K562 (cell line): ENCODE results near the gene TUT7. TPM values are rescaled to one million over a fixed set of nuclear protein-coding genes. Genes with fewer than 3 reads are reported as not detected.

ENCODE experiments used
- ATAC-seq: fragments of 200-7000 bp; cut with Tn5 transposase; 3 replicates; pipeline ENCODE4 v1.9.1; 2020; ENCODE audit warnings: moderate library complexity
- BruUV-seq: library from RNA; stranded (reverse); fragments of 400-500 nt; replicated peaks from 2 replicates; lab custom pipeline; 2021; lab: Mats Ljungman, UMichigan
- CTCF ChIA-PET: fragments of 300-600 bp; formaldehyde crosslinking; extraction: SDS; loops from one replicate; lab custom pipeline; 2021; ENCODE audit warnings: low intra/inter-chr PET ratio; lab: Yijun Ruan, JAX
- POLR2A ChIA-PET: fragments of 300-600, 350-650 bp; sonication (Branson Sonifier 250); formaldehyde crosslinking; extraction: SDS; loops from one replicate; lab custom pipeline; 2021; ENCODE audit warnings: antibody characterized with exemption, inconsistent platforms; lab: Yijun Ruan, JAX
- DNase-seq, 4 experiments: peaks; one replicate each; pipeline versions ENCODE4 v3.0.0 to v3.0.0-alpha.2; 2011 to 2018; ENCODE audit warnings: low spot score in 3 of 4, mixed read lengths in 3 of 4; ENCODE audit errors: extremely low read depth in 1 of 4
- FAIRE-seq: peaks from 2 replicates; lab custom pipeline; 2011; peaks lifted over from hg19 to GRCh38; lab: Jason Lieb, UNC
- H2AFZ ChIP-seq: 2 replicates; pipeline ENCODE4 v1.6.0; 2011; ENCODE audit warnings: low read depth, low read length, control low read depth, inconsistent platforms
- H3K27ac ChIP-seq: fragments of 200-600 bp; 3 replicates; pipeline ENCODE4 v1.8.0; 2011; ENCODE audit warnings: low read depth, mild to moderate bottlenecking, control low read depth, inconsistent platforms, low read length, moderate library complexity, mixed read lengths; ENCODE audit errors: extremely low read depth
- H3K27me3 ChIP-seq, 2 experiments: fragments of 300-600 bp in 1 of 2; 2 replicates in 1 of 2; 3 replicates in 1 of 2; pipeline versions ENCODE4 v1.6.0 to v1.8.0; 2011; ENCODE audit warnings: inconsistent platforms in 2 of 2, low read length in 2 of 2, mild to moderate bottlenecking in 1 of 2, mixed read lengths in 1 of 2, moderate library complexity in 1 of 2; ENCODE audit not compliant: control insufficient read depth in 2 of 2, insufficient read depth in 2 of 2
- H3K36me3 ChIP-seq: fragments of 300-600 bp; 3 replicates; pipeline ENCODE4 v1.8.0; 2011; ENCODE audit warnings: mild to moderate bottlenecking, low read length, inconsistent platforms; ENCODE audit not compliant: control insufficient read depth, insufficient read depth
- H3K4me1 ChIP-seq, 2 experiments: fragments of 200-600 bp in 1 of 2; replicated peaks in 1 of 2; 2 replicates in 1 of 2; 3 replicates in 1 of 2; pipeline versions ENCODE4 v1.5.1 to v1.8.0; 2011; ENCODE audit warnings: inconsistent platforms in 2 of 2, low read length in 2 of 2, mild to moderate bottlenecking in 1 of 2, mixed read lengths in 1 of 2, moderate library complexity in 1 of 2; ENCODE audit not compliant: control insufficient read depth in 2 of 2, insufficient read depth in 2 of 2
- H3K4me2 ChIP-seq: 2 replicates; pipeline ENCODE4 v1.6.1; 2011; ENCODE audit warnings: low read length, control low read depth, inconsistent platforms, mixed read lengths; ENCODE audit not compliant: insufficient read depth
- H3K4me3 ChIP-seq: fragments of 200-600 bp; sonication (generic), shearing (Covaris generic); 2 replicates; pipeline ENCODE4 v1.5.1; 2016; ENCODE audit warnings: control low read depth, inconsistent platforms
- H3K79me2 ChIP-seq: fragments of 200-600 bp; 3 replicates; pipeline ENCODE4 v1.8.0; 2011; ENCODE audit warnings: low read length, inconsistent platforms; ENCODE audit not compliant: control insufficient read depth, insufficient read depth
- H3K9ac ChIP-seq, 2 experiments: 2 replicates each; pipeline versions ENCODE4 v1.6.0 to v1.6.1; 2011; ENCODE audit warnings: low read depth in 2 of 2, low read length in 2 of 2, control low read depth in 1 of 2, inconsistent platforms in 1 of 2, mild to moderate bottlenecking in 1 of 2, mixed read lengths in 1 of 2; ENCODE audit not compliant: insufficient read depth in 1 of 2
- H3K9me1 ChIP-seq: one replicate; pipeline ENCODE4 v1.6.0; 2011; ENCODE audit warnings: inconsistent platforms, mild to moderate bottlenecking, low read length, moderate library complexity; ENCODE audit not compliant: control insufficient read depth, insufficient read depth
- H3K9me3 ChIP-seq: replicated peaks from 2 replicates; pipeline ENCODE4 v1.5.1; 2011; ENCODE audit warnings: low read depth, low read length, inconsistent platforms; ENCODE audit not compliant: control insufficient read depth, insufficient read depth
- H4K20me1 ChIP-seq: replicated peaks from 2 replicates; pipeline ENCODE4 v1.6.1; 2011; ENCODE audit warnings: low read length, inconsistent platforms, mixed read lengths; ENCODE audit not compliant: control insufficient read depth, insufficient read depth
- BRCA1 ChIP-seq, 2 experiments: fragments of 450-650 bp in 1 of 2; sonication (generic) in 1 of 2; formaldehyde crosslinking in 1 of 2; IDR thresholded peaks; 2 replicates each; pipeline versions ENCODE4 v1.5.0 to v1.6.1; 2017 to 2020; ENCODE audit warnings: mild to moderate bottlenecking in 1 of 2, missing genetic modification reagents in 1 of 2
- ELF2 ChIP-seq: fragments of 250-450 bp; sonication (Bioruptor Pico); IDR thresholded peaks from 2 replicates; pipeline ENCODE4 v1.5.0; 2021; ENCODE audit warnings: mild to moderate bottlenecking
- HNRNPK ChIP-seq: fragments of 200-400 bp; formaldehyde crosslinking; IDR thresholded peaks from one replicate; pipeline ENCODE4 v1.6.1; 2018; ENCODE audit warnings: mild to moderate bottlenecking, low read depth, low read length; ENCODE audit not compliant: poor library complexity, severe bottlenecking
- PYGO2 ChIP-seq: fragments of 450-650 bp; IDR thresholded peaks from 2 replicates; pipeline ENCODE4 v1.6.1; 2016; ENCODE audit warnings: mild to moderate bottlenecking, missing genetic modification characterization, moderate library complexity, missing compliant biosample characterization
- SMARCA4 ChIP-seq: fragments of 450-650 bp; IDR thresholded peaks from 2 replicates; pipeline ENCODE4 v1.6.1; 2016
- SP2 ChIP-seq: IDR thresholded peaks from 2 replicates; pipeline ENCODE4 v1.6.1; 2011; ENCODE audit warnings: mild to moderate bottlenecking, low read depth, low read length, moderate library complexity; ENCODE audit not compliant: poor library complexity, severe bottlenecking; ENCODE audit errors: extremely low read depth
- STAT5A ChIP-seq: IDR thresholded peaks from 2 replicates; pipeline ENCODE4 v1.6.1; 2012; ENCODE audit warnings: low read length, inconsistent platforms, borderline replicate concordance
- WGBS: fragments of 100-300 bp; shearing (Covaris generic); methylation state at CpG from one replicate; pipeline ENCODE4 v1.1.6; 2016; ENCODE audit warnings: low coverage, mixed read lengths; ENCODE audit not compliant: insufficient coverage; ENCODE audit errors: missing lambda C conversion rate; 5-methylcytosine and 5-hydroxymethylcytosine counted together
- in situ Hi-C: fragments of 300-500 bp; cut with MboI; formaldehyde crosslinking; loops from 4 replicates; pipeline ENCODE4 v1.15.0; 2018; ENCODE audit warnings: inconsistent platforms, mixed read lengths
- intact Hi-C: fragments of 100-400 bp; cut with micrococcal nuclease; formaldehyde crosslinking; loops from 2 replicates; pipeline ENCODE4 v1.14.2; 2022
- polyA plus RNA-seq, 8 experiments: library from polyadenylated mRNA; depleted of rRNA in 4 of 8; stranded (reverse) in 5 of 8; unstranded in 3 of 8; fragments of >200 nt; fragmentation: Nextera tagmentation in 2 of 8; fragmentation: Illumina TruSeq in 1 of 8; extraction: Ambion mirVana in 2 of 8; extraction: Trizol in 1 of 8; gene quantifications; 2 replicates each; pipeline versions ENCODE4 v1.2.1 to v1.2.3, GENCODE V29; 2011 to 2014; ENCODE audit warnings: inconsistent platforms in 1 of 8, missing spikeins in 1 of 8
- total RNA-seq, 7 experiments: library from RNA; depleted of rRNA in 6 of 7; stranded (reverse); fragments of >200 nt in 6 of 7; fragmentation: Illumina TruSeq in 2 of 7; extraction: Trizol in 2 of 7; gene quantifications; 2 replicates each; pipeline versions ENCODE4 v1.2.1 to v1.2.3, GENCODE V29; 2011 to 2021; ENCODE audit warnings: low replicate concordance in 1 of 7

The TUT7 gene
- total and polyA plus RNA-seq, 9 of the 15 experiments (the other 6 are each of a cell fraction or from before 2014, with no cell fraction given) = 5.9 to 26.9 (median 15.2) TPM

GRCh38 chr9:86274821-86275643 is 79.2 kb downstream of the TUT7 start:
- Histone ChIP-seq H3K79me2 (peaks cover 62% of the 10 kb centered on the region), H2AFZ (no peak overlapping the region), H3K9ac (no peak overlapping the region), H3K9me3 (no peaks in the 10 kb centered on the region), H3K4me1 (peaks cover 4 to 6% of the 10 kb centered on the region in 2 experiments; a peak in 4 of 5 replicates), H4K20me1 (peaks cover 3% of the 10 kb centered on the region; the same call in 1 of the 2 replicates), H3K36me3 (peaks cover 72% of the 10 kb centered on the region), H3K27ac (no peak overlapping the region), H3K27me3 (no peaks in the 10 kb centered on the region), H3K4me2 (no peak overlapping the region), H3K9me1 (no peaks in the 10 kb centered on the region), H3K4me3 (no peak overlapping the region)
- intact Hi-C loops (no loop called here), in situ Hi-C loops (no loop called here)
- no peak for ATAC-seq
- WGBS = 78% methylated on average over 6 of the region's 7 CpGs
- TF ChIP-seq ELF2 (CRISPR knock-in tag) (no peak), SP2 (no peak), SMARCA4 (no peak), BRCA1 (IDR thresholded peaks at IDR 0.05) (no peak), BRCA1 (CRISPR knock-in tag; IDR thresholded peaks at IDR 0.05) (no peak), HNRNPK (no peak), STAT5A (no peak), PYGO2 (tag) (no peak)
- no peak for FAIRE-seq
- CTCF ChIA-PET = no interaction called here
- POLR2A ChIA-PET = interaction anchor here (0.7 kb wide), 1 partner anchor 14 kb away, joined by 3 read pairs; no protein-coding TSS in a partner anchor
- no TSS peak for BruUV-seq
- no peak for DNase-seq
